ENCODE data around the gene NDUFA12. TPM values are rescaled to one million over a fixed set of nuclear protein-coding genes. Genes with fewer than 3 reads are reported as not detected.

Gene NDUFA12
- total and polyA plus RNA-seq, 4 donors = 105 to 162 (median 157) TPM

DNA sequence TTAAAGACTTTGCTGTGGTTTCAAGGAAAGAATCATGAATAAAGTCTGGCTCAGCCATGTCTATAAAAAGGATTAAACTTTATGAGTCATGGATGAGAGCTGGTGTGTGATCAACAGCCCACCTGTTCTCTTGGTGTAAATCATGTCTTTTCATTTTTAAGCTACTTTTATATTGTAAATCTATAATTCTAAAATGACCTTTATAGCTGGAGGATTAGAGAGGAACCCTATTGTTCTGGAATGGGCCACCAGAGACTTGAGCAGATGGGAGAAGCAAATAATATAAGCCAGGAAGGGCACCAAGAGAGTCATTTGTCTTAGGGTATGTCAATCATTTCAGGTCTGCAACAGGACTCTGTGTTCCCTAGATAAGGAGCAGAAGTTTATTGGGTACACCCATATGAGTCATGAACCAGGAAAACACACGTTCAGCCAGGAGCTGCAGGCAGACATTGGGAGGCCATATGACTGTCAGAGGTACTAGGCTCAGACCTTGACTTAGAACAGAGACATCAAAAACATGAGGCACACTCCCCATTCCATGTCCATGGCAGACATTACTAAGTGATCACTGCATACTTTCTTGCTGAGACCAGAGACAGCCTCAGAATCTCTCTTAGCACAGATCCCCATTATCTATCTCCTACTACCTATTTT is 49.3 kb downstream of the NDUFA12 start:
- Histone ChIP-seq H3K9me3 (ENCODE audit: control insufficient read depth, insufficient read depth, low read length) (no peaks in the 10 kb centered on the region), H3K36me3 (ENCODE audit: control insufficient read depth, insufficient read depth, low read length) (no peaks in the 10 kb centered on the region), H3K4me3 (ENCODE audit: low read depth, low read length) (no peak overlapping the region), H3K4me1 (ENCODE audit: control insufficient read depth, insufficient read depth, low read length) (peaks cover 8% of the 10 kb centered on the region), H3K27me3 (ENCODE audit: control insufficient read depth, insufficient read depth, low read length) (no peaks in the 10 kb centered on the region), H3K27ac (ENCODE audit: low read depth, low read length) (no peak overlapping the region)
- 78% methylated on average over 1 of the region's 1 CpG for WGBS (ENCODE audit: insufficient coverage)
- DNase-seq (ENCODE audit: low read depth in 4 of 6, low spot score in 6 of 6) = no peak

GRCh38 chr12:94952325-94952724 is 51.2 kb downstream of the NDUFA12 start:
- Histone ChIP-seq H3K9me3 (ENCODE audit: control insufficient read depth, insufficient read depth, low read length) (no peaks in the 10 kb centered on the region), H3K27ac (ENCODE audit: low read depth, low read length) (no peak overlapping the region), H3K36me3 (ENCODE audit: control insufficient read depth, insufficient read depth, low read length) (no peaks in the 10 kb centered on the region), H3K27me3 (ENCODE audit: control insufficient read depth, insufficient read depth, low read length) (no peaks in the 10 kb centered on the region), H3K4me1 (ENCODE audit: control insufficient read depth, insufficient read depth, low read length) (peaks cover 8% of the 10 kb centered on the region), H3K4me3 (ENCODE audit: low read depth, low read length) (no peak overlapping the region)
- DNase-seq (ENCODE audit: low read depth in 4 of 6, low spot score in 6 of 6) = no peak
- 60% methylated on average over 1 of the region's 2 CpGs for WGBS (ENCODE audit: insufficient coverage)

- Histone ChIP-seq H3K36me3 (ENCODE audit: control insufficient read depth, insufficient read depth, low read length) (no peaks in the 10 kb centered on the region), H3K9me3 (ENCODE audit: control insufficient read depth, insufficient read depth, low read length) (no peaks in the 10 kb centered on the region), H3K4me1 (ENCODE audit: control insufficient read depth, insufficient read depth, low read length) (peaks cover 8% of the 10 kb centered on the region), H3K27me3 (ENCODE audit: control insufficient read depth, insufficient read depth, low read length) (no peaks in the 10 kb centered on the region), H3K4me3 (ENCODE audit: low read depth, low read length) (no peak overlapping the region), H3K27ac (ENCODE audit: low read depth, low read length) (no peak overlapping the region)
- WGBS (ENCODE audit: insufficient coverage) = no CpG with 5 or more reads among the region's 7 CpGs
- DNase-seq (ENCODE audit: low read depth in 4 of 6, low spot score in 6 of 6) = peak in 1 of 6 donors; percentile 50
Observed at GRCh38 chr12:94951071-94951934, 52.2 kb downstream of the NDUFA12 start.

- Histone ChIP-seq H3K36me3 (ENCODE audit: control insufficient read depth, insufficient read depth, low read length) (no peaks in the 10 kb centered on the region), H3K27ac (ENCODE audit: low read depth, low read length) (no peak overlapping the region), H3K4me1 (ENCODE audit: control insufficient read depth, insufficient read depth, low read length) (peaks cover 8% of the 10 kb centered on the region), H3K4me3 (ENCODE audit: low read depth, low read length) (no peak overlapping the region), H3K27me3 (ENCODE audit: control insufficient read depth, insufficient read depth, low read length) (no peaks in the 10 kb centered on the region), H3K9me3 (ENCODE audit: control insufficient read depth, insufficient read depth, low read length) (no peaks in the 10 kb centered on the region)
- WGBS (ENCODE audit: insufficient coverage) = 73% methylated on average over 6 of the region's 6 CpGs
- no peak for DNase-seq (ENCODE audit: low read depth in 4 of 6, low spot score in 6 of 6)
Observed at GRCh38 chr12:94948232-94948810, 55.2 kb downstream of the NDUFA12 start.

GRCh38 chr12:94942663-94943062 is 60.8 kb downstream of the NDUFA12 start:
- no peak overlapping the region for H3K4me3 ChIP-seq (ENCODE audit: low read depth, low read length)
- H3K4me1 ChIP-seq (ENCODE audit: control insufficient read depth, insufficient read depth, low read length) = peaks cover 9% of the 10 kb centered on the region
- H3K27me3 ChIP-seq (ENCODE audit: control insufficient read depth, insufficient read depth, low read length) = no peaks in the 10 kb centered on the region
- no peaks in the 10 kb centered on the region for H3K9me3 ChIP-seq (ENCODE audit: control insufficient read depth, insufficient read depth, low read length)
- WGBS (ENCODE audit: insufficient coverage) = 100% methylated on average over 1 of the region's 3 CpGs
- DNase-seq (ENCODE audit: low read depth in 4 of 6, low spot score in 6 of 6) = no peak
- H3K36me3 ChIP-seq (ENCODE audit: control insufficient read depth, insufficient read depth, low read length) = no peaks in the 10 kb centered on the region
- no peak overlapping the region for H3K27ac ChIP-seq (ENCODE audit: low read depth, low read length)

DNA sequence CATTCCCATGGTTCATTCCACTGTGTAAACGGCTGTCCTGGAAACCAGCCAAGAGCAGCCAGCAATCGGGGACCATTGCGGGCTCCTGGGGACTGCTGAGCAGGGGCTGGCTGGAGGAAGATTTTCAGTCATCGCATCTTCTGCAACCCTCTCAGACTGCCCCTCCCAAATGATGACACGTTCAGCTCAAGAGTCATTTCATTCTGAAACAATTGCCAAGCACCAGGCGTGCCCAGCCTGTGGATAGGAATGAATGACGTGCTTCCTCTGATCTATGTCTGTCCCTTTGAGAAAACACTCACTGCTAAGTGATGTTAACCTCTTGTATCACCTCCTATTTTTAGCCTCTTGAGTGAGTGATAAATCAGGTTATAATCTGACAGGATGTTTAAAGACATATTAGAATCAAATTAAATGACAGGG is 62.0 kb downstream of the NDUFA12 start:
- Histone ChIP-seq H3K27ac (ENCODE audit: low read depth, low read length) (no peak overlapping the region), H3K4me3 (ENCODE audit: low read depth, low read length) (no peak overlapping the region), H3K27me3 (ENCODE audit: control insufficient read depth, insufficient read depth, low read length) (no peaks in the 10 kb centered on the region), H3K4me1 (ENCODE audit: control insufficient read depth, insufficient read depth, low read length) (peaks cover 9% of the 10 kb centered on the region), H3K36me3 (ENCODE audit: control insufficient read depth, insufficient read depth, low read length) (no peaks in the 10 kb centered on the region), H3K9me3 (ENCODE audit: control insufficient read depth, insufficient read depth, low read length) (no peaks in the 10 kb centered on the region)
- WGBS (ENCODE audit: insufficient coverage) = 0% methylated on average over 4 of the region's 7 CpGs
- DNase-seq (ENCODE audit: low read depth in 4 of 6, low spot score in 6 of 6) = peak in 2 of 6 donors; percentile 61 to 78

GRCh38 chr12:94940771-94941170 is 62.7 kb downstream of the NDUFA12 start:
- no peak for DNase-seq (ENCODE audit: low read depth in 4 of 6, low spot score in 6 of 6)
- WGBS (ENCODE audit: insufficient coverage) = 97% methylated on average over 6 of the region's 9 CpGs
- no peak overlapping the region for H3K4me3 ChIP-seq (ENCODE audit: low read depth, low read length)
- no peak overlapping the region for H3K27ac ChIP-seq (ENCODE audit: low read depth, low read length)
- H3K9me3 ChIP-seq (ENCODE audit: control insufficient read depth, insufficient read depth, low read length) = no peaks in the 10 kb centered on the region
- peaks cover 9% of the 10 kb centered on the region for H3K4me1 ChIP-seq (ENCODE audit: control insufficient read depth, insufficient read depth, low read length)
- H3K27me3 ChIP-seq (ENCODE audit: control insufficient read depth, insufficient read depth, low read length) = no peaks in the 10 kb centered on the region
- no peaks in the 10 kb centered on the region for H3K36me3 ChIP-seq (ENCODE audit: control insufficient read depth, insufficient read depth, low read length)

GRCh38 chr12:94938583-94938982 is 64.9 kb downstream of the NDUFA12 start:
- Histone ChIP-seq H3K27me3 (ENCODE audit: control insufficient read depth, insufficient read depth, low read length) (no peaks in the 10 kb centered on the region), H3K4me1 (ENCODE audit: control insufficient read depth, insufficient read depth, low read length) (peaks cover 9% of the 10 kb centered on the region), H3K9me3 (ENCODE audit: control insufficient read depth, insufficient read depth, low read length) (no peaks in the 10 kb centered on the region), H3K4me3 (ENCODE audit: low read depth, low read length) (no peak overlapping the region), H3K36me3 (ENCODE audit: control insufficient read depth, insufficient read depth, low read length) (no peaks in the 10 kb centered on the region), H3K27ac (ENCODE audit: low read depth, low read length) (no peak overlapping the region)
- WGBS (ENCODE audit: insufficient coverage) = 100% methylated on average over 1 of the region's 4 CpGs
- DNase-seq (ENCODE audit: low read depth in 4 of 6, low spot score in 6 of 6) = no peak

GRCh38 chr12:94930772-94931171 is 72.7 kb downstream of the NDUFA12 start:
- no peak overlapping the region for H3K4me3 ChIP-seq (ENCODE audit: low read depth, low read length)
- no peaks in the 10 kb centered on the region for H3K4me1 ChIP-seq (ENCODE audit: control insufficient read depth, insufficient read depth, low read length)
- H3K27me3 ChIP-seq (ENCODE audit: control insufficient read depth, insufficient read depth, low read length) = no peaks in the 10 kb centered on the region
- H3K27ac ChIP-seq (ENCODE audit: low read depth, low read length) = no peak overlapping the region
- no peak for DNase-seq (ENCODE audit: low read depth in 4 of 6, low spot score in 6 of 6)
- no CpG with 5 or more reads among the region's 2 CpGs for WGBS (ENCODE audit: insufficient coverage)
- H3K36me3 ChIP-seq (ENCODE audit: control insufficient read depth, insufficient read depth, low read length) = no peaks in the 10 kb centered on the region
- H3K9me3 ChIP-seq (ENCODE audit: control insufficient read depth, insufficient read depth, low read length) = no peaks in the 10 kb centered on the region
